ENCODE data around the gene HDAC6.

- TF ChIP-seq CTCF (IDR thresholded peaks at IDR 0.05) (no peak), EZH2 (IDR thresholded peaks at IDR 0.05) (no peak), EZH2phosphoT487 (IDR thresholded peaks at IDR 0.05) (no peak)
These were observed 16.2 kb downstream of the HDAC6 start for GRCh38 chrX:48818098-48818497.
